HCT116 (cell line): Measurements from ENCODE around the gene TCF7L2.
A peak's percentile ranks its signal among the peaks of the same experiment; 100 is the strongest.

ENCODE experiments used
- CTCF ChIP-seq, 3 experiments: fragments of 200-600 bp in 1 of 3; sonication (generic) in 1 of 3; IDR thresholded peaks in 2 of 3; conservative IDR thresholded peaks in 1 of 3; 2 replicates each; pipeline ENCODE4 v1.5.1; 2012 to 2017; ENCODE audit warnings: low read depth in 2 of 3, low read length in 2 of 3, antibody characterized with exemption in 1 of 3, borderline replicate concordance in 1 of 3, control low read depth in 1 of 3, mild to moderate bottlenecking in 1 of 3, mixed read lengths in 1 of 3, mixed run types in 1 of 3, moderate library complexity in 1 of 3; ENCODE audit not compliant: insufficient read depth in 1 of 3
- EZH2 ChIP-seq: fragments of 200-600 bp; sonication (generic); IDR thresholded peaks from 2 replicates; pipeline ENCODE4 v1.6.1; 2017; ENCODE audit warnings: antibody characterized with exemption, mixed run types
- EZH2phosphoT487 ChIP-seq: fragments of 200-600 bp; IDR thresholded peaks from 2 replicates; pipeline ENCODE4 v1.6.1; 2018; ENCODE audit warnings: antibody characterized with exemption, borderline replicate concordance
- POLR2A ChIP-seq: IDR thresholded peaks from 2 replicates; pipeline ENCODE4 v1.7.0; 2011; ENCODE audit warnings: borderline replicate concordance; ENCODE audit not compliant: insufficient read depth, insufficient read length; ENCODE audit errors: extremely low read depth
- POLR2AphosphoS5 ChIP-seq: IDR thresholded peaks from 2 replicates; pipeline ENCODE4 v1.6.1; 2011; ENCODE audit warnings: mild to moderate bottlenecking, low read depth, low read length, moderate library complexity
- RAD21 ChIP-seq: IDR thresholded peaks from 2 replicates; pipeline ENCODE4 v1.6.1; 2012; ENCODE audit warnings: low read depth, mild to moderate bottlenecking
- REST ChIP-seq: IDR thresholded peaks from 2 replicates; pipeline ENCODE4 v1.6.1; 2012; ENCODE audit warnings: low read depth
- SP1 ChIP-seq: IDR thresholded peaks from 2 replicates; pipeline ENCODE4 v1.6.1; 2012; ENCODE audit warnings: low read depth
- YY1 ChIP-seq: IDR thresholded peaks from 2 replicates; pipeline ENCODE4 v1.6.1; 2011; ENCODE audit warnings: low read length, low read depth, moderate library complexity, mild to moderate bottlenecking; ENCODE audit not compliant: insufficient replicate concordance; ENCODE audit errors: extremely low read depth
- ZBTB33 ChIP-seq: IDR thresholded peaks from 2 replicates; pipeline ENCODE4 v1.6.1; 2011; ENCODE audit warnings: mild to moderate bottlenecking, low read length, moderate library complexity; ENCODE audit not compliant: insufficient replicate concordance; ENCODE audit errors: extremely low read depth

GRCh38 chr10:113004069-113004618 is 54.1 kb downstream of the TCF7L2 start:
- no peak for TF ChIP-seq EZH2
- no peak for TF ChIP-seq CTCF (IDR thresholded peaks at IDR 0.05 in 2 of 3, conservative IDR thresholded peaks at IDR 0.05 in 1 of 3; ENCODE audit: borderline replicate concordance in 1 of 3, insufficient read depth in 1 of 3, low read depth in 2 of 3, low read length in 2 of 3)
- no peak for TF ChIP-seq ZBTB33
- no peak for TF ChIP-seq YY1
- no peak for TF ChIP-seq RAD21
- TF ChIP-seq POLR2A = no peak
- 0 out of 2 replicates have a peak, but pooled peaks have one; percentile 22 for TF ChIP-seq POLR2AphosphoS5
- TF ChIP-seq REST = no peak
- no peak for TF ChIP-seq EZH2phosphoT487
- no peak for TF ChIP-seq SP1
